HG03460 (cell line): Measurements from ENCODE around the gene ZNF783.

Source experiments
- ATAC-seq: cut with Tn5 transposase; IDR thresholded peaks from one replicate; pipeline ENCODE4 v1.9.1; 2021; ENCODE audit not compliant: unreplicated experiment

ZNF783 gene

DNA sequence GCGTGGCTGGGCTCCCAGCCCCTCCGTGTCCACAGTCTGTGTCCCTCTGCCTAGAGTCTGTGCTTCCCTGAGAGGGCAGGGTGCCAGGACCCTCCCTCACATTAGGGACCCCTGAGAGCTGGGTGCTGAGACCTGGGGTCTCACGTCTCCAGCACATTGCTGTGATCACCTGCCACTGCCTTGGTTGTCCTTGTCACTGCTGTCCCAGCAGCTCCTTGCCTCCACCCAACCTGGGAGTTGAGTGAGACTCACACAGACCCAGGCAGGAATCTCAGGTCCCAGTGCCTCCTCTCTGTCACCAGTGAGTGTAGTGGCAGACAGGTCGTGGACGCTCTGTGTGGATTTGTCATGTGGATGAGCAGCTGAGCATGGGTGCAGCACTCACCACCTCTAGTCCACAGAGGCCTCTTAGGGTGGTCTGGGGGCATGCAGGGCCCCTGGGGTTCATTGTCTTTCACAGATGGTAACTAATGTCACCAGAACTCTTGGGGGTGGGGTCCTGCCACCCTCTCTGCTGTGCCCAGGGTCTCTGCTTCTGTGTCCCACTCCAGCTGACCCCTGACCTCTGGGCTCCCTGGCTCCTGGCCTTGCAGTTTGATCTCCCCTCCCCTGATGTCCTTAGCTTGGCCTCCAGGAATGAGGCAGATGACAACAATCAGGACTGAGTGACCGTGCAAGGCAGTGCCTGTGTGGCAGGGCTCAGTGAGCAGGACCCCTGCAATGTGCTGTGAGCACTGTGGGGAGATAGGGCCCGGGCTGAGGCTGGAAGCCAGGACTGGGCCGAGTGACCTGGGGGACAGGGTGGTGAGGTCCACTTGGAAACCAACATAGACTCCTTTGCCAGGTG, 18.9 kb downstream of the ZNF783 start:
- ATAC-seq = no peak

DNA sequence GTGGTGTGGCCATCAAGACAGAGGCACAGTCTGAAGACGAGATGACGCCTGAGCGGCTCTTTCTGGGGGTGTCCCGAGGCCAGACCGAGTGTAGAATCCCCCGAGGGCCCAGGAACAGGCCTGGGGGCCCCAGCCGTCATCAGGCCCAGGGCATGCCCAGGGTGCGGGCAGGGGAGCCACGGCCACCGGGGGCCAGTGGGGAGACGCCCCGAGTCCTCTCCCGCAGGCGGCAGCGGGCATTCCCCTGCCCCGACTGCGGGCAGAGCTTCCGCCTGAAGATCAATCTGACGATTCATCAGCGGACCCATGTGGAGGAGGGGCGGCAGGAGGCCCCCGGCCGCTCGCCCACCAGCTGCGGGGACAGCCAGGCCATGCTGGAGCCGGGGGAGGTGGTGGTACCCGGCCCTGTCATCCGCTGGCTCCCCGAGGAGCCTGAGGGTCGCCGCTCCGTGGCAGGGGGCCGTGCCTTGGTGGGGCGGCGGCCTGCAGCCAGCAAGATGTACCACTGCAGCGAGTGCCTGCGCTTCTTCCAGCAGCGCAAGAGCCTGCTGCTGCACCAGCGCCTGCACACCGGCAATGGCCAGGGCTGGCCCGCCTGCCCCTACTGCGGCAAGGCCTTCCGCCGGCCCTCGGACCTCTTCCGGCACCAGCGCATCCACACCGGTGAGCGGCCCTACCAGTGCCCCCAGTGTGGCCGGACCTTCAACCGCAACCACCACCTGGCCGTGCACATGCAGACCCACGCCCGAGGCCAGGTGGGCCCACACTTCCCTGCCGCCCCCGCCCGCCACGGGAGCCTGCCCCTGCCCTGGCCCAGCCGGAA, 19.7 kb downstream of the ZNF783 start:
- no peak for ATAC-seq

DNA sequence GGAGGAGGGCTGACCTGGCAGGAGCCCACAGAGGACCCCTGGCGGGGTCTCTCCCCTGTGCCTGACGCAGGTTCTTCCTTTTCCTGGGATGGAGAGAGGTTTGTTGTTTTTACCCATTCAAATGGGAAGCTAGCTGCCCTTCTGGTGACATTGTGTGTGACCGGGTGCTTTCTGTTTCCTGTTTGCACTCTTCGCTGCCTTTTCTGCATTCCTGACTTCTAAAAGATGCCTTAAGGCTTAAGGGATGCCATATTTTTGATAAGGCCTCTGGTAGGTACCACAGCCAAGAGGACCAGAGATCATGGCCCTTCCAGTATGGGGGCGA, 20.3 kb downstream of the ZNF783 start:
- ATAC-seq = no peak

DNA sequence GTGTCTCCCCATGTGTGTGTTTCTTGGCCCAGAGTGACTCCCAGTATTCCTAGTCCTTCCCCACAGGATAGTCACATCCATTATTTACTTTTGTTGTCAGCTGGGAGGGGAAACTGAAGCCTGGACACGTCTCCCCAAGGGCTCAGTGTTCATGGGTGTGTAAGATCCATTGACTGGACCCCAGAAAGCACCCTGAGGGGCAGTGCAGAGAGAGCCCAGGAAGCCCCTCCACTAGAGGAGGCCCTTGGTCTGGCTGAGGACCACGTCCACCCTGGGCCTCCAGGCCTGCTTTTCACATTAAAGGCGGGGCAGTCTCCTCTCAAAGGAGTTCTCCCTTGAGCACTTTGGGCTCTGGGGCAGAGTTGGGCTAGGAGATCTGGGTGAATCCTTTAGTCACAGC, 21.3 kb downstream of the ZNF783 start:
- no peak for ATAC-seq

DNA sequence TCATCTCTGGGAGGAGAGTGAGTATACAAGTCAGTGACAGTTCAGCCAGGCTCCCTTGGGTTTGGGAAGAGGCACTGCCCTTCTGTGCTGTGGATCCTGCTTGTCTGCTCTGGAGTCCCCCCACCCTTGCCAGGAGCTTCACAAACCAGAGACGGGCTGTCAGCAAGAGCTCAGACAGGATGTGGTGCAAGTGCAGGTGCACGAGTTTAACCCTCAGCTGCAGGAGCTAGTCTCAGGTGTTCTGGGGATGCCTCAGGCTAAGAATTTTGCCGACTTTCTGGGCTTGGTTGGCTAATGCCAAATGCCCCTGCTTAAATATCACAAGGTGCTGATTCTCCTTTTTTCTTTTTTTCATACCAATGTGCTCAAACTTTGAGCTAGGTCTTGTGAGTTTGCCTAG, 22.3 kb downstream of the ZNF783 start:
- ATAC-seq = no peak

DNA sequence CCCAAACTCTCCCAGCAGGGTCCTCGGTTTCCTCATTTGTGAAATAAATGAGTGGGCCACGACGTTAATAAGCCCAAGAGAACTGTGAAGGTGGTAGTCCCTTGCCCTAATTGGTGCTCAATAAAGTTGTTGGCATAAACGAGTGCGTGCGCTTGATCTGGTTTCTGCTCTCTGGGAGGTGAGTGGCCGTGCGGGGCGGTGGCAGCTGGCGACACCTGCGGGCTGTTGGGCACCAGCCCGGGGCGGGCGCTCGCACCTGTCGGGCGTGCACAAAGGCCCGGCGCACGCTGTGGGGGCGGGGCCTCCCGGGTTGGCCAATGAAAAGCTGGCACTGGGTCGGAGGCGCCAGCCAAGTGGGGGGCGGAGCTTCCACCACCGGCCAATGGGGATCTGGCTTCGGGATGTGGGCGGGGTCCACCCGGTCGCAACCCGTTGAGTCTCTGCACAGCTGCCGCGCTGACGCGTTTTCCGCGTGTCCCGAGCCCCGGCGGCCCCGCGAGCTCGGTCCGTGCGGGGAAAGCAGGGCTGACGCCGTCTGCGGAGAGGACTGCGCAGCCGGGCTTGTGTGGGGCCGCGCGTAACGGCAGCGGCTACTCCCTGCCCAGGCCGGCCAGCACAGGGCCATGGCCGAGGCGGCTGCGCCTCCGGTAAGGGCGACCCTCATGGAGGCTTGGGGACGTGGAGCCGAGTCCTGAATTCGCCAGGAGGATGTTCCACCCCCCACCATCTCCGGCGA, 23.0 kb downstream of the ZNF783 start:
- peak; percentile 96 for ATAC-seq

DNA sequence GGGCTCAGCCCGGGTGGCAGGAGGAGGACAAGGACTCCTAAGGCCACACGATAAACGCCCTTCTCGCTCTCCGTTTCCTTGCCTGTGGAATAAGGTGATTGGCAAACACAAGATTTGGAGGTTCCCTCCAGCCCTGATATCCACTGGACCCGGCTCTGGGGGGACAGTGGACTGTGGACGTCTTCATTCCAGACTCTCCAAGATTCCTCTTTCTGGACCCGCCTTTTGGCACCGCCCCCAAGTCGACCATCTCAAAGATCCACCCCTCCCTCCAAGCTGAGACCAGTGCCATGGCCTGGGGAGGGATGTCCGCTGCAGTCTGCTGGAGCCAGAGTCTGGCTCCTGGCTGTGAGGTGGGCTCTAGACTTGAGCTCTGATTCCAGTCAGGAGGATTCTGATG, 23.6 kb downstream of the ZNF783 start:
- no peak for ATAC-seq

DNA sequence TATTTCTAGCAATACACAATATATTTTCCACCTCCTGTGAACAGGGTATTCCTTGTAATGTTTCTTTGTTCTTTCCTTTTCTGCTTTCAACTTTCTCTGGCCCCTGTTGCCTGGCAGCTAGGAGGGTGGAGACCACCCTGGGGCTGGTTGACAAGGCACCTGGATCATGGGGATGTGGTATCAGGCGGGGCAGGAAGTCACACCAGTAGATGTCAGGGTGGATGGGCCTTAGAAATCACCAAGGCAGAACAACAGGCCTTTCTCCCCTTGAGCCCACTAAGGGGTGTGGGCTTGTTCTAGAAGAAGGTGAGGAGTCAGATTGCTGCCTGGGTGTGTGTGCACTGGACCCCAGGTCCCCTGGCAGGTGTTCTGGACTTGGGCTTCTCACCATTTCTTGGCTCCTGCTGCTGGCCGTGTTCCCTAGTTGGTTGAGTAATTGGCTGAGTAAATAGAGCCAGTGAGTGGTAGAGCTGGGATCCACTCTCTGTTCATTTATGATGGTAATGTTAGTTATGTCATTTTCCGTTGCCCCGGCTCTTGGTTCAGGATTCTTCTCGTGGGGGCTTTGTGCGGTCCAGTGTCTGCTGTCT, 24.9 kb downstream of the ZNF783 start:
- ATAC-seq = no peak

DNA sequence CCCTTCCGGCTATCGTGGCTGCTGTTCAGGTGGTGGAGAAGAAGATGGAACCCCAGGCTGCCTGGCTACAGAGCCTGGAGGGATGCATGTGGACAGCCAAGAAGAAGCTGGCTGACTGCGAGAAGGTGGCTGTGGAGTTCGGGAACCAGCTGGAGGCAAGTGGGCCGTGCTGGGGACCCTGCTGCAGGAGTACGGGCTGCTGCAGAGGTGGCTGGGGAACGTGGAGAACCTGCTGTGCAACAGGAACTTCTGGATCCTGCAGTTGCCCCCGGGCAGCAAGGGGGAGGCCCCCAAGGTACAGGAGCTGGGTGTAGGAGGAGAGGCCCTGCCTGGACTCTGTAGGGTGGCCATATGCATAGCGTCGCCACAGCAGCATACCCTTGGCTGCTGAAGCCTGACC, 25.6 kb downstream of the ZNF783 start:
- ATAC-seq = no peak

DNA sequence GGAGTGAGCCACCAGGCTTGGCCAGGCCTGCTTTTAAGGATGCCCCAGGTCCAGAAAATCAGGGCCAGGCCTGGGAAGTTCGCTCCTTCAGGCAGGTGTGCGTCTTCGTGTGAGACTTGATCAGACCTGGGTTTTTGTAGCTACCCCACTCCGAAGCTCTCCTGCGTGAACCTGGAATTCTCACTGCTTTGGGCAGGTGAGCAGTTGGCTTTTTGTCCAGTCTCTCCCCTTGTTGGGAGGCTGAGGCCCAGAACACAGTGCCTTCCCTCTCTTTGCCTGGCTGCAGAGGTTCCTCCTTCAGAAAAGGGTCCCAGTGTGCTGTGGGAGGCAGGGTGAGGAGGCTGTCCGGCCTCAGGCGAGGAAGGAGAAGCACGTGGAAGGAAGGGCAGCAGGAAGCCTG, 27.3 kb downstream of the ZNF783 start:
- ATAC-seq = no peak

DNA sequence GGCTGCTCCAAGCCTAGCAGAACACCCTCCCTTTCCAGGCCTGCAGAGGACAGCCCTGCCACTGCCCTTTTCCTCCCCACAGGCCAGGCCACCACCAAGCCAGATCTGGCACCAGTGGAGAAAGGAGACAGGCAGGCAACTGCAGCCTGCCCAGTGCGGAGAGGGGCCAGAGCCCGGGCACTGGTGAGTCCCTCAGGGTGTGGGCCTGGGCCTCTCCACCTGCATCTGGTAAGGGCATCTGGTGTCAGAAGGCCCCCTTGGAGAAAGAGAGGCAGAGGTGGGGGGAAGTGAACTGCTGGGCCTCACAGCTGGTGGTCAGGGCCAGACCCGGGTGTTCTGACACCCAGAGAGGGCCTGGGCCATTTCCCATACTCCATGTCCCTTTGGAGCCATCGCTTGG, 27.9 kb downstream of the ZNF783 start:
- no peak for ATAC-seq

DNA sequence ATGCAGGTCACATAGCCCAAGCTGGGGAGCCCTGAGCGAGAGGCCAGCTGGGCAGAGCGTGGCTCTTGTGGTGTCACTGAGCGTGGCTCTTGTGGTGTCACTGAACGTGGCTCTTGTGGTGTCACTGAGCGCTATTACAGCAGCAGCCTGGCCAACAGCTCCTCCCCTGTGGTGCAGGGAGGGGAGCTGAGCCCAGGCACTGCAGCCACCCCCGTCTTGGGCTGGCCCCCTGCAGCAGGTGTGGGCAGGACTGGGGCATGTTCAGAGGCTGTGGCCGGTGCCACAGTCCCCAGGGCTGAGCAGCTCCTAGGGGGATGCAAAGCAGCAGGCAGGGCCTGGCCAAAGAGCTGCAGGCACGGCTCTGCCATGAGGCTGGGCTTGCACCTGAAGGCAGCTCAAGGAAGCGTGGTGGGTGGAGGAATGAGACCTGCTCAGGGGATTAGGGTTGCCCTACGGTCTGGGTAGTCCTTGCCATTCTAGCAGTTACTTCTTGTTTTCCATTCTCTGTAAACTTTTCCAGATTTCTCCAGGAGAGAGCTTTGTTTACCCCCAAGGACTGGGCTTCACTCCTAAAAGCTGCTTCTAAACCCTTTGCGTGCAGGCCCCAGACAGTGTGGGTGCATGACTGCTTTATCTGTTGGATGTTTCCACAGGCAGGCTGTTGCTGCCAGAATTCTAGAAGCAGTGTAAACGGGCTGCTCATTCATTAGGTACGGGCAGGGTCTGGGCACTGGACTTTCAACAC, 29.2 kb downstream of the ZNF783 start:
- ATAC-seq = no peak

DNA sequence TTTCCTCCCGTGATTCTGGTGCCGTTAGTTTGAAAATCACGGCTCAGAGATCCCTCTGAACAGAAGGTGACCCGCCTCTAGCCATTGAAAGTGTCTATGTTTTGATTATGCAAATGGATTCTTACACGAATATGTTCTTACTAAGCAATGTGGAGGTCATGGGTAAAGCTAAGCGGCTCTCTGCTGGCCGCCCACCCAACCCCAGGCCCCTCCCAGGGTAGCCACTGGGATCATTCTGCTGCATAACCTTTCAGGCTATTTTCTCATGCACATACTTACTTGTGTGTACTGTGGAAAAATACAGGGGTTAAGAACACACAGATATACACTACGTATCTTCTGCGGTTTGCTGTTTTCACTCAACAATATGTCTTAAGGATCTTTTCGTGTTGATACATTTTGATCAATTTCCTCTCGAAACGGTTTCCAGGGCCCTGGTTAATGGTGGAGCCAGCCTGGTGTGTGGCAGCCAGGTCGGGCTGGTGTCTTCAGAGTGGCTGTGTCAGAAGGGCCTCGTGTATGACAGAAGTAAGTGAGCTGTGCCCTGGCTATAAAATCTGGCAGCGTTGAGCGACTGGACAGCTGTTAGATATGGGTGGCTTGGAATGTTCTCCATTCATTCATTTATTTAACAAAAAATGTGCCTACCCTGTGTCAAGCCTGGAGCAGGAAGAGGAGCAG, 29.9 kb downstream of the ZNF783 start:
- no peak for ATAC-seq

DNA sequence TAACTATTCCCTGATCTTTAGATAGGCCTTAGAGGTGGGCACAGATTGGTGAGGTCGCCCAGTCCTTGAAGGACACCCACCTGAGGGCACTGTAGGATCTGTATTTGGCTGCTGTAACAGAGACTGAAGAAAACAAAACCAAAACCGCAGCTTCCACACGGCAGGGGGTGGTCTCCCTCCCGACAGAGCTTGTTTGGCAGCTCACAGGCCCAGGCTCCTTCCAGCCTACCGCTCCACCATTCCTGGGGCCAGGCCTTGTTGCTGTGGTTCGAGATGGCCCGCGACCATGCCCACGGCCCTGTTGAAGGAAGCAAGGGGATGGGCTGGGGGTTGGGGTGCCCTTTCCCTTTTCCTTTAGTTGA, 30.4 kb downstream of the ZNF783 start:
- no peak for ATAC-seq

DNA sequence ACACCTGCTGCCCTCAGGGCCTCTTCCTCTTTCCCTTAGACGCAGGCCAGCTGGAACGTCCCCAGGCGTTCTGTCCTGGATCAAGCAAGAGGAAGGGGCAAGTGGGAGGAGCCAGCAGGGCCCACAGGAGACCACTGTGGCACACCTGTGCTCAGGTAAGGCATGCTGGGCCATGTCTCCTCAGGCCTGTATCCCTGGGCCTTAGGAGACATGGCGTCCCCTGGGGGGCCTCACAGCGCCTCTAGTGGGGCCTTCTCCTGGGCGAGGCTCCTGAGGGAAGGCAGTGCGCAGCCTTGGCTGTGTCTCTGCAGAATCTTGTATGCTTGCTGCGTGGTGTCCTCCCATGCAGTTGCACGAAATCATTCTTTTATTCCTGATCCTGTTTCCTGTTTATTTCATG, 31.3 kb downstream of the ZNF783 start:
- no peak for ATAC-seq

DNA sequence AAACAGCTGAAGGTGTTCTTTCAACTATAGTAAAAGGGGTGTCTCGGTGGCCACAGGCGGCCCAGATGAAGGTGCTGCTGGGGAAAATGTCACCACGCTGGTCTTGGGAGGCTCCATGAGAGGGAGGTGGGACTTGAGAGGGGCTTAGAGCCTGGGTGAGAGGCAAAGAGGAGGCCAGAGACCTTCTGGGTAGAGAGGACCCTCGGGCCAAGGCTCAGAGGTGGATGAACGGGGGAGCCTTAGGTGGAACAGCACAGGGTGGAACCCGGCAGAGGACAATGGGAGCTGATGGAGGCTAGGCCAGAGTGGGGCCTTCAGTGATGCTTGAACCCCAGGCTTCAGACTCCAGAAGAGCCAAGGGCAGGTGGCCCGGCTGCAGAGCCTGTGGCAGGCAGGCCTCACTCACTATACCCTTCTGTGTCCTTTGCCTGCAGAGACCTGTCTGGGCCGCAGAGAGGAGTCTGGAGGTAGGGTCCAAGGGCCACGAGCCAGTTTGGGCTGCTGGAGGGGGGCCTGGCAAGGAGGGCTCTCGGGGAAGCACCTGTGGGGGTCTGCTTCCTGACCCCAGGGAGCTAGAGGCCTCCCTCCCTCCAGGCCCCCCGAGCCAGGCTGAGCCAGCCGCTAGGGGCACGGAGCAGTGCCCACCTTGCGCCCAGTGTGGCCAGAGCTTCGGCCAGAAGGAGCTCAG, 32.1 kb downstream of the ZNF783 start:
- no peak for ATAC-seq

DNA sequence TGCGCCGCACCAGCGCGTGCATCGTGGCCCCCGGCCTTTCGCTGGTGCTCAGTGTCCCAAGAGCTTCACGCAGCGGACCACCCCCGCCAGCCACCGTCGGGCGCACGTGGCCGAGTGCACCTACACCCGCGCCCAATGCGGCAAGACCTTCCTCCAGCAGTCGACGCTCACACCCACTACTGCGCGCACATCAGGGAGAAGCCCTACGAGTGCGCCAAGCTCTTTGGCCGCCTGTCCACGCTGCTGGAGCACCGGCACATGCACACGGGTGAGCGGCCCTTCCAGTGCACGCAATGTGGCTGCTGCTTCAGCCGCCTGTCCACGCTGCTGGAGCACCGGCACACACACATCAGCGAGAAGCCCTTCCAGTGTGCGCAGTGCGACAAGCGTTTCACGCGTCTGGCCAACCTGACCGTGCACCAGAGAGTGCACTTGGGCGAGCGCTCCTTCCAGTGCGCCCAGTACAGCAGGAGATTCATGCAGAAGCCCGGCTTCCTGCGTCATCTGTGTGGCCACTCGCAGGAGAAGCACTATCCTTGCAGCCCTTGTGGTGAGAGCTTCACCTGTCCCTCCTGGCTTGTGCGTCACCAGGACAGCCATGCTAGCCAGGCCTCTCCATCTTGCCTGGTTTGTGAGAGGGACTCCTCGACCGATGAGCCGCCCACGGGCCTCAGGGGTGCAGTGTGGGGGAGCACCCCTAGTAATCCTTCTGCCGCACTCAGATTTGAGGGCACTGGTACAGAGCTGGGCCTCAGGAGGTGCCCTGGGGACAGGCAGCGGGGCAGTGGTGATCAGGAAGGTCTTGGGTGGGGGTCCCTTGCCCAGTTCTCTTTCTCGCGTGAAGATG, 32.9 kb downstream of the ZNF783 start:
- no peak for ATAC-seq

DNA sequence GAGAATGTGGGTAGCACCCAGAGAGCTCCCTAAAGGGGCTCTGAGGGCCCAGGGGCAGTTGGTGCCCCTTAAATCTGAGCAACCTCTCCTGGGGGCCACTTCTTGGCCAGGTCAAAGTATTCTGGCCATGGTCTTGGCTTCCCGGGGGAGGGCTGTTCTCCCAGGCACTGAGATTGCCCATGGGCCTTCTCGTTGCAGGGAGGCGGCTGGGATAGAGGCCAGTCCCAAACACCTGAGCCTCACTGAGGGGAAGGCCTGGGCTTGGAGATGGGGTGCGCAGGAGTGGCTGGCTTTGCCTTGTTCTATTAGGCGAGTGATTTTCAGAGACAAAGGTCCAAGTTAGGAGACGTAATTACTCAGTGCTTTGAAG, 33.5 kb downstream of the ZNF783 start:
- ATAC-seq = no peak

DNA sequence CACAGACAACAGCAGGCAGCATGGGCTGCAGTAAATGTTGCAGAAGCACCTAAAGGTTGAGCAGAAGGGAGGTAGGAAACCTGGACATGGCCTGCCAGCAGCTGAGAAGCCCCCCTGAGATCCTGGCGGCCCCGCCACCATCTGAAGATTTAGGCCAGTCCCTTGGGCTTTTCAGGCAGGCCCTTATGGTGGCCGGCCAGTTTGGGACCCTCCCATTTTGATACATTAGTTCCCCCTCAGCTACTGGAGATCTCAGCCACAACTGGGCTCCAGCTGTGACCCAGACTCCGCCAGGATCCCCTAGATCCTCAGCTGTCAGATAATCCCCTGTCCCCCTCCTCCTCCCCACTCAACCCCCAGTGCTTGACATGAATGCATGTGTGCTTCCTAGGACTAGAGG, 34.4 kb downstream of the ZNF783 start:
- ATAC-seq = no peak
